Suppressor macrophage treated with lipopolysaccharide for 1 hour (primary cell): ENCODE measurements around the gene PIGQ.

ENCODE experiments used
- DNase-seq, 3 donors: peaks; one replicate each; pipeline ENCODE4 v3.0.0-alpha.2; 2020 to 2022

Gene PIGQ

GRCh38 chr16:630815-631405 lies 61.1 kb downstream of the PIGQ start, which contains the start of gene WFIKKN1:
Gene WFIKKN1 (plus strand): TSS chr16:630985. CDS start chr16:631254, 269 bp downstream.
- DNase-seq: peak in 1 of 3 donors; percentile 20

- DNase-seq: no peak
Measured at GRCh38 chr16:631808-632358, 62.1 kb downstream of the PIGQ start.

GRCh38 chr16:632486-633335 lies 62.9 kb downstream of the PIGQ start:
- DNase-seq: no peak

GRCh38 chr16:633336-634050 lies 63.7 kb downstream of the PIGQ start:
- no peak for DNase-seq
